Naive thymus-derived CD4-positive, alpha-beta T cell (primary cell): ENCODE measurements around the gene RWDD1. TPM values are rescaled to one million over a fixed set of nuclear protein-coding genes. Genes with fewer than 3 reads are reported as not detected.

ENCODE experiments used
- ATAC-seq: fragments of 150-1000 bp; cut with Tn5 transposase; 2 replicates; pipeline ENCODE4 v1.10.0; 2021; ENCODE audit warnings: mild to moderate bottlenecking, moderate library complexity
- CTCF ChIA-PET: fragments of 350-600 bp; sonication (Branson Sonifier 250); formaldehyde crosslinking; loops from one replicate; lab custom pipeline; 2021; ENCODE audit warnings: antibody characterized with exemption; lab: Charles Lee
- POLR2A ChIA-PET: fragments of 350-600 bp; sonication (Branson Sonifier 250); formaldehyde crosslinking; loops from one replicate; lab custom pipeline; 2021; ENCODE audit warnings: antibody characterized with exemption, inconsistent platforms; lab: Charles Lee
- DNase-seq, 9 donors: peaks; one replicate each; pipeline versions ENCODE4 v3.0.0 to v3.0.0-alpha.2; 2020 to 2022; ENCODE audit warnings: mixed read lengths in 1 of 9
- H3K27ac ChIP-seq: one replicate; pipeline ENCODE4 v1.7.0; 2013; ENCODE audit warnings: mild to moderate bottlenecking, low read depth, low read length, moderate library complexity
- H3K27me3 ChIP-seq, 2 donors: one replicate each; pipeline ENCODE4 v1.7.0; 2013; ENCODE audit warnings: low read length in 2 of 2, mild to moderate bottlenecking in 2 of 2, moderate library complexity in 2 of 2; ENCODE audit not compliant: control insufficient read depth in 2 of 2, insufficient read depth in 2 of 2
- H3K36me3 ChIP-seq, 3 experiments: 1 replicate in 2 of 3; 2 replicates in 1 of 3; pipeline ENCODE4 v1.7.0; 2013; ENCODE audit warnings: low read length in 3 of 3, mild to moderate bottlenecking in 3 of 3, moderate library complexity in 1 of 3; ENCODE audit not compliant: insufficient read depth in 3 of 3, control insufficient read depth in 2 of 3
- H3K4me1 ChIP-seq, 2 donors: one replicate each; pipeline ENCODE4 v1.7.0; 2013; ENCODE audit warnings: low read length in 2 of 2, mild to moderate bottlenecking in 2 of 2, moderate library complexity in 1 of 2; ENCODE audit not compliant: control insufficient read depth in 2 of 2, insufficient read depth in 2 of 2
- H3K4me3 ChIP-seq: 2 replicates; pipeline ENCODE4 v1.7.0; 2013; ENCODE audit warnings: mild to moderate bottlenecking, low read length
- H3K9me3 ChIP-seq, 3 experiments: 1 replicate in 2 of 3; 2 replicates in 1 of 3; pipeline ENCODE4 v1.7.0; 2013; ENCODE audit warnings: low read length in 3 of 3; ENCODE audit not compliant: control insufficient read depth in 2 of 3
- H3K27ac Mint-ChIP-seq, 9 donors: one replicate each; pipeline ENCODE4 v1.8.0; 2020 to 2022; ENCODE audit warnings: mixed read lengths in 9 of 9, mild to moderate bottlenecking in 8 of 9, moderate library complexity in 5 of 9, inconsistent platforms in 2 of 9
- H3K27me3 Mint-ChIP-seq, 5 donors: one replicate each; pipeline ENCODE4 v1.8.0; 2021 to 2022; ENCODE audit warnings: mixed read lengths in 5 of 5, mild to moderate bottlenecking in 1 of 5
- H3K36me3 Mint-ChIP-seq, 5 donors: one replicate each; pipeline ENCODE4 v1.8.0; 2020 to 2022; ENCODE audit warnings: mixed read lengths in 5 of 5, mild to moderate bottlenecking in 3 of 5, inconsistent platforms in 1 of 5
- H3K4me1 Mint-ChIP-seq, 7 donors: one replicate each; pipeline ENCODE4 v1.8.0; 2020 to 2022; ENCODE audit warnings: mixed read lengths in 7 of 7, mild to moderate bottlenecking in 3 of 7, inconsistent platforms in 1 of 7
- H3K4me3 Mint-ChIP-seq, 10 donors: one replicate each; pipeline ENCODE4 v1.8.0; 2020 to 2022; ENCODE audit warnings: mild to moderate bottlenecking in 10 of 10, mixed read lengths in 10 of 10, moderate library complexity in 6 of 10, inconsistent platforms in 2 of 10
- H3K9me3 Mint-ChIP-seq, 11 donors: one replicate each; pipeline ENCODE4 v1.8.0; 2020 to 2022; ENCODE audit warnings: mixed read lengths in 11 of 11, mild to moderate bottlenecking in 4 of 11, inconsistent platforms in 1 of 11, moderate library complexity in 1 of 11
- intact Hi-C, 2 donors: fragments of 100-400 bp; cut with micrococcal nuclease; formaldehyde crosslinking; loops; one replicate each; pipeline ENCODE4 v1.15.1; 2023
- polyA plus RNA-seq, 2 donors: library from polyadenylated mRNA; unstranded; fragments of 300-500 nt; fragmentation: Illumina TruSeq; gene quantifications; one replicate each; pipeline ENCODE4 v1.2.3, GENCODE V29; 2021
- total RNA-seq, 6 experiments: library from RNA in 5 of 6; stranded (reverse) in 5 of 6; gene quantifications; 1 replicate in 5 of 6; 2 replicates in 1 of 6; pipeline ENCODE4 v1.2.3 and lab custom pipeline; 2021 to 2026

The RWDD1 gene
- total and polyA plus RNA-seq, 7 experiments from 2014 or later = 33.2 to 68.5 (median 36.7) TPM

- H3K4me1 ChIP-seq = no peaks in the 10 kb centered on the region
- Mint-ChIP-seq H3K4me3 (no peak overlapping the region), H3K27ac (no peak overlapping the region), H3K4me1 (peaks cover 3 to 14% (median 10%) of the 10 kb centered on the region in 7 donors), H3K36me3 (no peaks in the 10 kb centered on the region), H3K9me3 (no peaks in the 10 kb centered on the region), H3K27me3 (peaks cover 0 to 42% (median 18%) of the 10 kb centered on the region in 5 donors)
- no peak overlapping the region for H3K27ac ChIP-seq
- DNase-seq = no peak
- H3K27me3 ChIP-seq = no peaks in the 10 kb centered on the region
- no peaks in the 10 kb centered on the region for H3K36me3 ChIP-seq
- no peak overlapping the region for H3K4me3 ChIP-seq
- H3K9me3 ChIP-seq = no peaks in the 10 kb centered on the region
- ATAC-seq = no peak
- ChIA-PET CTCF (interaction anchor here (0.7 to 1.7 kb wide), 7 partner anchors 9 to 319 kb away, joined by 3 to 14 read pairs (median 4); partner anchors contain the start of gene RWDD1), POLR2A (interaction anchor here (1.9 kb wide), 1 partner anchor 10 kb away, joined by 11 read pairs; the partner anchor contains the start of gene RWDD1)
- intact Hi-C loops = no loop called here
Observed at GRCh38 chr6:116562614-116563013, 8.7 kb upstream of the RWDD1 start.

DNA sequence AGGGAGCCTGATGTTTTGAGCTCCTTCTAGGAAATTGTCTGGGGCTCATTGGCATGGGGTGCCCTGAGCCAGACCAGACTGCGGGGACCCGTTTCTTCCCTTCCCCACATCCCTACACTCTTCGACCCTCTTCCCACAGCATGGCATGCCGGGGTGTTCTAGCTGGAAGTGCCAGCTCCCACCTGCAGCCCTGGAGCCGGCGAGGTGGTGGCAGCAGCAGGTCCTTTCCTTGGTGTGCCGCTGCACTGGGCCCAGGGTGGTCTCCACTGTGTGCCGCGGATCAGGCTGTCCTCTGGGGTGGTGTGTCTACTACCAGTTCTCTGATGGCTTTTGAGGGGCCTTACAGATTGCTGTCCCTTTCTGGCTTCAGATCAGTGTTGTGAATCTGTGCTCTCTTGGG is 7.5 kb upstream of the RWDD1 start:
- ATAC-seq (no peak), DNase-seq (no peak)
- Histone ChIP-seq H3K4me3 (no peak overlapping the region), H3K36me3 (no peaks in the 10 kb centered on the region), H3K9me3 (no peaks in the 10 kb centered on the region), H3K27ac (no peak overlapping the region), H3K27me3 (no peaks in the 10 kb centered on the region), H3K4me1 (no peaks in the 10 kb centered on the region)
- ChIA-PET POLR2A (interaction anchor here (1.9 kb wide), 1 partner anchor 8 kb away, joined by 11 read pairs; the partner anchor contains the start of gene RWDD1), CTCF (interaction anchor here (1.1 to 1.7 kb wide), 3 partner anchors 8 to 284 kb away, joined by 3 to 14 read pairs (median 8); partner anchors contain the start of genes RWDD1 and TSPYL1)
- Mint-ChIP-seq H3K4me3 (peak overlapping the region in 3 of 10 donors; percentile 55 to 70 (median 65)), H3K9me3 (no peaks in the 10 kb centered on the region), H3K4me1 (peaks cover 4 to 16% (median 10%) of the 10 kb centered on the region in 7 donors), H3K27ac (peak overlapping the region in 1 of 9 donors; percentile 2), H3K36me3 (no peaks in the 10 kb centered on the region), H3K27me3 (peaks cover 0 to 38% (median 18%) of the 10 kb centered on the region in 5 donors)
- intact Hi-C loops = no loop called here

GRCh38 chr6:116564311-116564710 is 7.0 kb upstream of the RWDD1 start:
- Mint-ChIP-seq H3K4me1 (peaks cover 8 to 19% (median 11%) of the 10 kb centered on the region in 7 donors), H3K9me3 (no peaks in the 10 kb centered on the region), H3K27me3 (peaks cover 0 to 38% (median 18%) of the 10 kb centered on the region in 5 donors), H3K27ac (peak overlapping the region in 1 of 9 donors; percentile 2), H3K36me3 (no peaks in the 10 kb centered on the region), H3K4me3 (peak overlapping the region in 8 of 10 donors; percentile 33 to 78 (median 62))
- DNase-seq (no peak), ATAC-seq (no peak)
- ChIA-PET CTCF (interaction anchor here (0.6 to 1.1 kb wide), 3 partner anchors 207 to 297 kb away, joined by 3 read pairs; partner anchors contain the start of gene TSPYL1), POLR2A (interaction anchor here (1.3 kb wide), 1 partner anchor 311 kb away, joined by 3 read pairs; the partner anchor contains the start of gene TSPYL4)
- Histone ChIP-seq H3K4me3 (no peak overlapping the region), H3K36me3 (no peaks in the 10 kb centered on the region), H3K27me3 (no peaks in the 10 kb centered on the region), H3K4me1 (no peaks in the 10 kb centered on the region), H3K9me3 (no peaks in the 10 kb centered on the region), H3K27ac (no peak overlapping the region)
- intact Hi-C loops = no loop called here

GRCh38 chr6:116564921-116565872 is 6.1 kb upstream of the RWDD1 start:
- H3K36me3 ChIP-seq = no peaks in the 10 kb centered on the region
- H3K27me3 Mint-ChIP-seq = peaks cover 0 to 38% (median 18%) of the 10 kb centered on the region in 5 donors
- H3K4me3 Mint-ChIP-seq = peak overlapping the region; percentile 18 to 78 (median 58)
- ATAC-seq (peak; percentile 37), DNase-seq (peak in 7 of 9 donors; percentile 10 to 25 (median 14))
- ChIA-PET POLR2A (interaction anchor here (1.3 kb wide), 2 partner anchors 9 to 312 kb away, joined by 3 to 4 read pairs; partner anchors contain the start of gene TSPYL4), CTCF (interaction anchor here (0.5 to 1.0 kb wide), 4 partner anchors 30 to 298 kb away, joined by 3 to 5 read pairs (median 3); no protein-coding TSS in a partner anchor)
- H3K4me1 Mint-ChIP-seq = peaks cover 12 to 25% (median 18%) of the 10 kb centered on the region in 7 donors
- no peaks in the 10 kb centered on the region for H3K27me3 ChIP-seq
- H3K9me3 ChIP-seq = no peaks in the 10 kb centered on the region
- intact Hi-C loops = no loop called here
- peak overlapping the region; percentile 20 for H3K4me3 ChIP-seq
- no peaks in the 10 kb centered on the region for H3K9me3 Mint-ChIP-seq
- no peak overlapping the region for H3K27ac ChIP-seq
- H3K36me3 Mint-ChIP-seq = no peaks in the 10 kb centered on the region
- peak overlapping the region in 1 of 9 donors; percentile 25 for H3K27ac Mint-ChIP-seq
- peaks cover 3 to 5% of the 10 kb centered on the region in 2 donors for H3K4me1 ChIP-seq

DNA sequence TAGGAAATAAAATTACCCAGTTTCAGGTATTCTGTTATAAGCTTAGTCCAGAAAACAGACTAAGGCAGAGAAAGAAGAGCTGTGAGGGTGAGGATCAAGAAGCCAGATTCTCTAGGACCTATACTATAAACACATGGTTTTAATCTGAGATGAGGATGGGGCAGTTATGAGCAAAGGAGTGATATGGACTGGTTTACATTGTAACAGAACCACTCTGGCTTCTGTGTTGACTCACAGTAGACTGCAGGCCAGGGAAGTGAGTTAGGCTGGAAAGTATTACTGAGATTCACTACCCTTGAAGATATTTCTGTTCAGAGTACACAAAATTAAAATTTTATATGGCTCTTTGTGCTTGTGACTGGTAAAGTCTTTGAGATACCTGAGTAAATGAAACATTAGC is 3.2 kb upstream of the RWDD1 start:
- Histone ChIP-seq H3K4me1 (peaks cover 16 to 19% of the 10 kb centered on the region in 2 donors), H3K4me3 (no peak overlapping the region), H3K27me3 (no peaks in the 10 kb centered on the region), H3K27ac (no peak overlapping the region), H3K36me3 (peaks cover 0 to 3% (median 0%) of the 10 kb centered on the region in 3 experiments), H3K9me3 (no peaks in the 10 kb centered on the region)
- ChIA-PET POLR2A (interaction anchor here (5.6 kb wide), 1 partner anchor 289 kb away, joined by 70 read pairs; the partner anchor contains the start of gene TSPYL1), CTCF (no interaction called here)
- Mint-ChIP-seq H3K27ac (no peak overlapping the region), H3K4me1 (peaks cover 26 to 44% (median 35%) of the 10 kb centered on the region in 7 donors), H3K36me3 (no peaks in the 10 kb centered on the region), H3K9me3 (no peaks in the 10 kb centered on the region), H3K27me3 (peaks cover 0 to 24% (median 14%) of the 10 kb centered on the region in 5 donors), H3K4me3 (no peak overlapping the region)
- intact Hi-C loops = no loop called here
- ATAC-seq = no peak
- no peak for DNase-seq
